GM18498 (cell line): ENCODE results near the gene LRRC9.
A peak's percentile ranks its signal among the peaks of the same experiment; 100 is the strongest.
"Not testable (repeated sequence)": the region's sequence is repeated elsewhere in the genome, so short reads cannot be mapped to it uniquely, and the experiment has no call there.

Source experiments
- ATAC-seq: cut with Tn5 transposase; IDR thresholded peaks from one replicate; pipeline ENCODE4 v1.9.1; 2021; ENCODE audit warnings: mild to moderate bottlenecking, moderate library complexity; ENCODE audit not compliant: unreplicated experiment

LRRC9 gene

GRCh38 chr14:59919570-59920377 lies at the start of gene LRRC9:
Gene LRRC9 (plus strand): TSS chr14:59920144.
- ATAC-seq: peak; percentile 28

DNA sequence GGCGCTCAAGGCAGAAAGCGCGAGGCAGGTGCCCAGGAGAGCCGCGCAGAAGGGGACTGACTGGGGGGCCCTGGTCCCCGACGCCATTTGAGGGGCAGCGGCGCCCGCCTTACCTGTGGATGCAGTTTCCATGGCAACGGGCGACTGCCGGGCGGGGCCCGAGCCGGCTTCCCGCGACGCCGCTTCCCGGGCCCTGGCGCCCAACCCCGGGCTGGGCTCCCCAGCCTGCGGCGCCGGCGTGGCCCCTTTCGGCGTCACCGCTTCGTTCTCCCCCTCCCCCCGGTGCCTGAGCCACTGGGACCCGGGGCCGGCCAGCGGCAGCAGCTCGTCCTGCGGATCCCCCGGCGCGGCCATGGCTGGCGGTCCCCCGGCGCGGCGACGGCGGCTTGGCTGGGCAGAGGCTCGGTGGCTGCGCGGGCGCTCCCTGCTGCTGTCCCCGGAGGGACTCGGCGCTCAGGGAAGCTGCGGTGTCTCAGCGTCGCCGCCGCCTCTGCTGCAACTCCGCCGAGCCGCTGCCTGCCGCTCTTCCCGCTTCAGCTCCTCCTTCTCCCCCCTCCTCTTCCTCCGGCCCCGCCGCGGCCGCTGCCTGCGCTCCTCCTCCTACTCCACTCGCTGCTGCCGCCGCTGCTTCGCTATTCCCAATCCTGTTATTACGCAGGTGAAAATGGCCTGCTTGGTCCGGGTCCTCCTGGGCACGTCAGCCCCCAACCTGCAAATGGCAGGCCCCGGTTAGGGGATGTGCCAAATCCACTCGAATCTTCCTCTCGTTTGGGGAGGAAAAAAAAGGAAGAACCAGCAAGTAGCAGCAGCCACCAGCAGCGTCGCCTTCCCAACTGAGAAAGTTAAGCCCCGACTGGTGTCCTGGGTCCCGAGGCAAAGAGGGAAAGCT lies 49.4 kb upstream of the LRRC9 start, which contains the start of gene RTN1:
TSS of gene RTN1 (minus strand) at position 500 of the 889 bp plus-strand sequence. CDS start at position 354, 146 bp downstream.
- ATAC-seq: peak; percentile 78

GRCh38 chr14:59871166-59871495 lies 48.8 kb upstream of the LRRC9 start:
- no peak for ATAC-seq

DNA sequence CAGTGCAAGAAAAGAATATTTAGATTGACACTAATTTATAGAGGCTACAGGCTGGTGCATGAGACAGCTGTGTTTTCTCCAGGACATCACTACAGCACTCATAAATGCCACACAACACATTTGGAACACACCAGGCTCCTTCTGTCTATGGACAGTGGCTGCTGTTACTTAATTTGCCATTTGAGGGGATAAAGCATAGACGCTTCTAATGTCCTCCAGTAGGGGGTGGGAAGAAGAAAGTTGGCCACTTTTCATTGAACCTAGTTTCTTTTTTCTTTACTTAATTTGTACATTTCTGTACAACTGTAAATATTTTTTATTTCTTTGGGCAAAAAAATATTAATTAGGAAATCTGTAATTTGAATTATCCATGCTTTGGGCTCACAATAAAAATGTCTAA lies 37.0 kb upstream of the LRRC9 start:
- no peak for ATAC-seq

DNA sequence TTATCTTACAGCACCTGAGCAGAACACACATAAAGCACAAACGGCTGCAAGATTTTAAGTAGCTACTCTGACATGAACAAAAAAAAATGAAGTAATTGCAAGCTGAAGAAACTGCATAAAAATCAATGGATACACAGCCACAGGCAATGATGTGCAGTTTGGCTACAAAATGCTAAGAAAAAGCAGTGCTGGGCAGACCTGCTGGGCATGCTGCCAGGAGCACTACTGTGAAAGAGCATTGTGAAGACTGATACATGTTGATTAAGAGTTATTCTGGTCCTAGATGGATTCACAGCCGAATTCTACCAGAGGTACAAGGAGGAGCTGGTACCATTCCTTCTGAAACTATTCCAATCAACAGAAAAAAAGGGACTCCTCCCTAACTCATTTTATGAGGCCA lies 29.3 kb upstream of the LRRC9 start:
- ATAC-seq: no peak

- no peak for ATAC-seq
These were observed 24.2 kb upstream of the LRRC9 start for GRCh38 chr14:59895721-59896120.

GRCh38 chr14:59897757-59898383 lies 22.1 kb upstream of the LRRC9 start:
- no peak for ATAC-seq

GRCh38 chr14:59900556-59900955 lies 19.4 kb upstream of the LRRC9 start:
- ATAC-seq: no peak

- ATAC-seq: no peak
These were observed 15.8 kb upstream of the LRRC9 start for GRCh38 chr14:59904184-59904583.

DNA sequence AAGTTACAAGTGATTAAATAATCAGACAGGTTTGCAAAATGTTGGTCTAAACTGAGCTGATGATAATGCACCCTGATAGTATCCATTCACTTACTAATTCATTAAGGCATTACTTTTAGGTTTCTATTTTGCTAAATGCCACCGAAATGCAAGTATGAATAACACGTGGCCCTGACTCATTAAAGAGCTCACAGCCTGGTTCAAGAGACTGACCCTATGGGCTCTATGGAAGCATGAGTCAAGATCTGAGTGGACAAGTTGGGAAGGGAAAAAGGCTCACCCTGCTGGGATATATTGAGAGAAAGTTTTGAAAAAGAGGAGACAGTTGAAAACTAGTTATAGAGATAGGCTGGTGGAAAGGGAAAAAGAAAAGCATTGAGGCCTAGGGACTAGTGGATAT lies 14.8 kb upstream of the LRRC9 start:
- ATAC-seq: no peak

- ATAC-seq: no peak
These were observed 7.5 kb upstream of the LRRC9 start for GRCh38 chr14:59912443-59912842.

- no peak for ATAC-seq
These were observed 6.8 kb upstream of the LRRC9 start for GRCh38 chr14:59913187-59913586.

GRCh38 chr14:59918824-59919569 lies 947 bp upstream of the LRRC9 start:
- peak; percentile 74 for ATAC-seq

- no peak for ATAC-seq
These were observed 387 bp downstream of the LRRC9 start for GRCh38 chr14:59920378-59920683.

DNA sequence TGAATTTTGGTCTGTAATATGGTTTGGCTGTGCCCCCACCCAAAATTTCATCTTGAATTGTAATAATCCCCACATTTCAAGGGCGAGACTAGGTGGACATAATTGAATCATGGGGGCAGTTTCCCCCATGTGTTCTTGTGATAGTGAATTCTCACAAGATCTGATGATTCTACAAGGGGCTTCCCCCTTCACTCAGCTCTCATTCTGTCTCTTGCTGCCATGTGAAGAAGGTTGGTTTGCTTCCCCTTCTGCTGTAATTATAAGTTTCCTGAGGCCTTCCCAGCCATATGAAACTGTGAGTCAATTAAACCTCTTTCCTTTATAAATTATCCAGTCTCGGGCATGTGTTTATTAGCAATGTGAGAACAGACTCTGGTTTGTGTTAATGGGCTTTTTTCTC lies 5.9 kb downstream of the LRRC9 start:
- no peak for ATAC-seq

- no peak for ATAC-seq
These were observed 6.6 kb downstream of the LRRC9 start for GRCh38 chr14:59926534-59926933.

GRCh38 chr14:59931237-59931636 lies 11.3 kb downstream of the LRRC9 start:
- ATAC-seq: no peak

- ATAC-seq: no peak
These were observed 16.2 kb downstream of the LRRC9 start for GRCh38 chr14:59936145-59936544.

DNA sequence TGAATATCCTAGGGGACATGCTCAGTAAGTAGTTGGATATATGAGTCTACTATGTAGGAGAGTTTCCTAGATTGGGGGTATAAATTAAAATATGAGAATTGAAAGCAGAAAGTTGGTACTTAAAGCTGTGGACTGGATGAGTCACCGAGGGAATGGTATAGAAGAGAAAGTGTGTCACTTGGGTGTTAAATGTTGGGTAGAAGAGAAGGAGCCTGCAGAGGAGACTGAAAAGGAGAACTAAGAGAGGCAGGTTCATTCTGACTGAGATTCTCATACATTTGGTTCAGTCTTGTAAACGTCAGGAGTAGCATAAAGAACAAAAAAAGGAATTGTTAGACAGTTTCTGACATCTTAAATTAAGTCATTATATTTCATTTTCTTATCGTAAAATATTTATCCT lies 19.9 kb downstream of the LRRC9 start:
- ATAC-seq: peak; percentile 84

DNA sequence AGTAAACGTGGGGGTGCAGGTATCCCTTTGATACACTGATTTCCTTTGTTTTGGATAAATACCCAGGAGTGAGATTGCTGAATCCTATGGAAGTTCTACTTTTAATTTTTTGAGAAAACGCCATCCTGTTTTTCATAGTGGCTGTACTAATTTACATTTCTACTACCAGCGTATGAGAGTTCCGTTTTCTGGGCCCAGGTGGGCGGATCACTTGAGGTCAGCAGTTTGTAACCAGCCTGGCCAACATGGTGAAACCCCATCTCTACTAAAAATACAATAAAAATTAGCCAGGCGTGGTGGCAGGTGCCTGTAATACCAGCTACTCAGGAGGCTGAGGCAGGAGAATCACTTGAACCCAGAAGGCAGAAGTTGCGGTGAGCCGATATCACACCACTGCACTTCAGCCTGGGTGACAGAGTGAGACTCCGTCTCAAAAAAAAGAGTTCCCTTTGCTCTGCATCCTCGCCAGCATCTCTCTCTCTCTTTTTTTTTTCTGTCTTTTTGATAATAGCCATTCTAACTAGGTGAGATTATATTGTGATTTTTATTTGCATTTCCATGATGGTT lies 22.4 kb downstream of the LRRC9 start:
- ATAC-seq: not testable (repeated sequence)

DNA sequence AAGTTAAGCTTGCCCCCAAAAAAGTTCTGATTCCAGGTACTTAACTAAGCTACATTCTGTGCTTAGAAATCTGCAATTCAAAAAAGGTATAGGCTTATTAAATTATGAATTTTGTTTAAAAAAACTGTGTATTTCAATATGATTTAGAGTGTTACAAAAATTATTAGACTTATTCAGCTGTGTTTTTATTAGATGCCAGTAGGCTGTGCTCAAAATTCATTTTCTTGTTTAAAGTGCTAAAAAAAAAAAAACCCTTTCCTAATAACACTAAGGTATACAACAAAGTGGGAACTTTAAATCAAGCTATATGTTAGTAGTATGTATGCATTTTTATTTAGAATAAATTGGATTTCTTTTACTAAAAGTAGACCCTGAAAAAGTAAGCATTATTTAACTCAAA lies 25.0 kb downstream of the LRRC9 start:
- no peak for ATAC-seq
